A549 (cell line): ENCODE results near the gene ROBO3. TPM values are rescaled to one million over a fixed set of nuclear protein-coding genes. Genes with fewer than 3 reads are reported as not detected.

Source experiments
- ATAC-seq, 2 experiments: fragments of 200-7000 bp in 1 of 2; fragments of >200 bp in 1 of 2; cut with Nextera tagmentation in 1 of 2; cut with Tn5 transposase in 1 of 2; 3 replicates each; pipeline versions ENCODE4 v1.8.0 to v1.9.1; 2018 to 2020; ENCODE audit warnings: mild to moderate bottlenecking in 1 of 2, moderate library complexity in 1 of 2
- CTCF ChIA-PET: fragments of 300-600 bp; sonication (Branson Sonifier 250); formaldehyde crosslinking; extraction: SDS; loops from one replicate; lab custom pipeline; 2021; ENCODE audit warnings: antibody characterized with exemption, inconsistent platforms; lab: Yijun Ruan, JAX
- POLR2A ChIA-PET: fragments of 350-600 bp; formaldehyde crosslinking; extraction: SDS; loops from one replicate; lab custom pipeline; 2021; ENCODE audit warnings: antibody characterized with exemption, inconsistent platforms; lab: Yijun Ruan, JAX
- DNase-seq, 2 experiments: peaks; one replicate each; pipeline versions ENCODE4 v3.0.0 to v3.0.0-alpha.2; 2011 to 2016; ENCODE audit warnings: low read depth in 1 of 2, low spot score in 1 of 2
- FAIRE-seq: peaks from 2 replicates; lab custom pipeline; 2011; peaks lifted over from hg19 to GRCh38; lab: Jason Lieb, UNC
- H3K27ac ChIP-seq, 2 experiments: fragments of >200 bp; sonication (Bioruptor Twin); formaldehyde crosslinking; 3 replicates each; pipeline ENCODE4 v1.5.1; 2016 to 2017
- H3K4me1 ChIP-seq: fragments of >200 bp; sonication (Bioruptor Twin); formaldehyde crosslinking; 3 replicates; pipeline ENCODE4 v1.6.1; 2016
- H3K4me2 ChIP-seq: fragments of >200 bp; sonication (Bioruptor Twin); formaldehyde crosslinking; 3 replicates; pipeline ENCODE4 v1.6.1; 2016
- H3K4me3 ChIP-seq: fragments of >200 bp; sonication (Bioruptor Twin); formaldehyde crosslinking; 3 replicates; pipeline ENCODE4 v1.5.1; 2016
- H3K9me3 ChIP-seq: fragments of >200 bp; sonication (Bioruptor Twin); formaldehyde crosslinking; 3 replicates; pipeline ENCODE4 v1.6.1; 2016
- BCL3 ChIP-seq: fragments of >200 bp; sonication (Bioruptor Twin); formaldehyde crosslinking; IDR thresholded peaks from 3 replicates; pipeline ENCODE4 v1.6.1; 2016
- BHLHE40 ChIP-seq: IDR thresholded peaks from 2 replicates; pipeline ENCODE4 v1.6.1; 2012; ENCODE audit warnings: low read depth, low read length, inconsistent platforms
- CHD4 ChIP-seq: fragments of 200-600 bp; sonication (generic); IDR thresholded peaks from 2 replicates; pipeline ENCODE4 v1.6.1; 2016; ENCODE audit warnings: antibody characterized with exemption, mild to moderate bottlenecking, borderline replicate concordance
- CTCF ChIP-seq: fragments of >200 bp; sonication (Bioruptor Twin); formaldehyde crosslinking; IDR thresholded peaks from 3 replicates; pipeline ENCODE4 v1.5.1; 2016
- E2F6 ChIP-seq: IDR thresholded peaks from 2 replicates; pipeline ENCODE4 v1.6.1; 2012; ENCODE audit warnings: low read depth, borderline replicate concordance
- EHF ChIP-seq: fragments of 250-450 bp; sonication (Bioruptor Pico); IDR thresholded peaks from 2 replicates; pipeline ENCODE4 v1.5.0; 2020; ENCODE audit warnings: mild to moderate bottlenecking
- FOSB ChIP-seq: fragments of 250-450 bp; sonication (Bioruptor Pico); IDR thresholded peaks from 2 replicates; pipeline ENCODE4 v1.5.0; 2020; ENCODE audit warnings: mild to moderate bottlenecking, moderate library complexity
- HOXB13 ChIP-seq: fragments of 250-450 bp; sonication (Bioruptor Pico); IDR thresholded peaks from 2 replicates; pipeline ENCODE4 v1.5.0; 2020; ENCODE audit warnings: low read depth, mild to moderate bottlenecking, moderate library complexity
- MAFK ChIP-seq: fragments of 450-650 bp; IDR thresholded peaks from 2 replicates; pipeline ENCODE4 v1.6.1; 2014; ENCODE audit not compliant: partially characterized antibody
- RAD21 ChIP-seq, 2 experiments: fragments of >200 bp in 1 of 2; sonication (Bioruptor Twin) in 1 of 2; formaldehyde crosslinking in 1 of 2; IDR thresholded peaks in 1 of 2; conservative IDR thresholded peaks in 1 of 2; 2 replicates in 1 of 2; 3 replicates in 1 of 2; pipeline ENCODE4 v1.6.1; 2012 to 2018; ENCODE audit warnings: inconsistent platforms in 1 of 2
- USF2 ChIP-seq: fragments of 450-650 bp; IDR thresholded peaks from 2 replicates; pipeline ENCODE4 v1.6.1; 2014; ENCODE audit warnings: antibody characterized with exemption
- ZNF302 ChIP-seq: fragments of 250-450 bp; sonication (Bioruptor Pico); IDR thresholded peaks from 2 replicates; pipeline ENCODE4 v1.9.0; 2021; ENCODE audit warnings: inconsistent platforms, mild to moderate bottlenecking, moderate library complexity
- WGBS: methylation state at CpG from one replicate; pipeline ENCODE4 v1.1.6; 2017; ENCODE audit errors: missing lambda C conversion rate; 5-methylcytosine and 5-hydroxymethylcytosine counted together
- polyA plus RNA-seq, 4 experiments: library from polyadenylated mRNA; depleted of rRNA in 3 of 4; stranded (reverse); fragments of >200 nt; fragmentation: RNase III in 1 of 4; extraction: RNeasy Plus Mini Kit Qiagen cat#74134 plus additional on column Dnase treatment in 1 of 4; gene quantifications; 2 replicates in 3 of 4; 3 replicates in 1 of 4; pipeline ENCODE4 v1.2.3, GENCODE V29; 2011 to 2017

ROBO3 gene
- polyA plus RNA-seq, 2 of the 4 experiments (the other 2 are of a cell fraction) = 2.1 to 2.8 TPM

- TF ChIP-seq RAD21 (conservative IDR thresholded peaks at IDR 0.05 in 1 of 2, IDR thresholded peaks at IDR 0.05 in 1 of 2) = peak; percentile 22 to 27; a peak in 1 of 5 replicates
These were observed 945 bp downstream of the ROBO3 start (continued) for GRCh38 chr11:124865902-124866851.

GRCh38 chr11:124867700-124868099 is 2.5 kb downstream of the ROBO3 start:
- Histone ChIP-seq H3K4me1 (peaks cover 14% of the 10 kb centered on the region; the same call in 2 of the 3 replicates), H3K9me3 (0 out of 3 replicates have a peak, but pooled peaks cover 3% of the 10 kb centered on the region), H3K27ac (no peak overlapping the region), H3K4me3 (no peak overlapping the region), H3K4me2 (peak overlapping the region; percentile 17; the same call in 1 of the 3 replicates)
- peak; percentile 51 to 79; a peak in 4 of 6 replicates for ATAC-seq
- CTCF ChIA-PET = interaction anchor here (0.9 to 4.6 kb wide), 11 partner anchors 8 to 227 kb away, joined by 3 to 38 read pairs (median 9); partner anchors contain the start of gene ESAM
- DNase-seq = peak; percentile 40 to 61
- FAIRE-seq = no peak
- 2% methylated on average over 8 of the region's 8 CpGs for WGBS
- POLR2A ChIA-PET = interaction anchor here (1.5 kb wide), 1 partner anchor 9 kb away, joined by 5 read pairs; no protein-coding TSS in a partner anchor
- no peak for TF ChIP-seq BCL3
- no peak for TF ChIP-seq CHD4
- TF ChIP-seq BHLHE40 = no peak
- TF ChIP-seq EHF (CRISPR knock-in tag) = no peak
- TF ChIP-seq MAFK = no peak
- no peak for TF ChIP-seq HOXB13
- peak; percentile 55 for TF ChIP-seq CTCF
- TF ChIP-seq ZNF302 (CRISPR knock-in tag) = no peak
- no peak for TF ChIP-seq FOSB
- no peak for TF ChIP-seq USF2
- TF ChIP-seq RAD21 (conservative IDR thresholded peaks at IDR 0.05 in 1 of 2, IDR thresholded peaks at IDR 0.05 in 1 of 2) = peak; percentile 55 to 63
- TF ChIP-seq E2F6 = no peak

GRCh38 chr11:124868331-124869274 is 3.4 kb downstream of the ROBO3 start:
- FAIRE-seq = no peak
- ChIA-PET CTCF (interaction anchor here (1.0 to 4.6 kb wide), 4 partner anchors 9 to 31 kb away, joined by 3 to 22 read pairs (median 4); no protein-coding TSS in a partner anchor), POLR2A (no interaction called here)
- Histone ChIP-seq H3K27ac (no peak overlapping the region), H3K9me3 (0 out of 3 replicates have a peak, but pooled peaks cover 3% of the 10 kb centered on the region), H3K4me2 (peak overlapping the region; percentile 64), H3K4me3 (0 out of 3 replicates have a peak overlapping the region, but pooled peaks have one; percentile 19), H3K4me1 (peaks cover 13% of the 10 kb centered on the region; the same call in 2 of the 3 replicates)
- no peak for DNase-seq
- TF ChIP-seq EHF (CRISPR knock-in tag) (no peak), E2F6 (peak; percentile 33; the same call in 1 of the 2 replicates)
- no peak for ATAC-seq
- 44% methylated on average over 21 of the region's 63 CpGs for WGBS
